ENCODE measurements around the gene GUCA2A. TPM values are rescaled to one million over a fixed set of nuclear protein-coding genes. Genes with fewer than 3 reads are reported as not detected.

The GUCA2A gene
- total and polyA plus RNA-seq, 8 donors, result 1.8 to 3.1 TPM; not detected in 6

DNA sequence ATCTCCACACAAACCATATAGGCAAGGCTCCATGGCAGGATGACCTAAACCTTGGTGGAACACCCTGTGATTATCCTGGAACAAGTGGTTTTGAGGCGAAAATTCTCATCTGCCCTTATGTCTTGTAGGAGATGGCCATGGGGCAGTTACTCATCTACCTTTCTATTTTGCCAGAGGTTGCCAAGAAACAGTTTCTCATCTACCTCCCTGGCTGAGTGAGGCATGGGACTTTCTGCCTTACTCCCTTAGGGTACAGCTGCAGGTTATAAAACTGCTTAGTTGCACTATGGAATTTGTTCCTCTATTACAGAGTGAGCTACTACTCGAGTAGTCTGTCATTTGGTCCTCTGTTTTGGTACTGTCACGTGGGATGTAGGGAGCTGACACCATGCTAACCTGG lies 31.3 kb upstream of the GUCA2A start:
- no peak overlapping the region for H3K27ac ChIP-seq
- no peaks in the 10 kb centered on the region for H3K9me3 ChIP-seq
- WGBS, 5 donors, result 96 to 100% (median 98%) methylated on average over 3 of the region's 3 CpGs
- intact Hi-C loops (cut with DNase I; ENCODE audit: low total_unique reads), result no loop called here
- no peak overlapping the region for H3K4me3 ChIP-seq
- DNase-seq, result no peak
- TF ChIP-seq EP300 (IDR thresholded peaks at IDR 0.05) (no peak), POLR2A (IDR thresholded peaks at IDR 0.05) (no peak), POLR2AphosphoS5 (IDR thresholded peaks at IDR 0.05) (no peak)
- TF ChIP-seq, protein P1, sequence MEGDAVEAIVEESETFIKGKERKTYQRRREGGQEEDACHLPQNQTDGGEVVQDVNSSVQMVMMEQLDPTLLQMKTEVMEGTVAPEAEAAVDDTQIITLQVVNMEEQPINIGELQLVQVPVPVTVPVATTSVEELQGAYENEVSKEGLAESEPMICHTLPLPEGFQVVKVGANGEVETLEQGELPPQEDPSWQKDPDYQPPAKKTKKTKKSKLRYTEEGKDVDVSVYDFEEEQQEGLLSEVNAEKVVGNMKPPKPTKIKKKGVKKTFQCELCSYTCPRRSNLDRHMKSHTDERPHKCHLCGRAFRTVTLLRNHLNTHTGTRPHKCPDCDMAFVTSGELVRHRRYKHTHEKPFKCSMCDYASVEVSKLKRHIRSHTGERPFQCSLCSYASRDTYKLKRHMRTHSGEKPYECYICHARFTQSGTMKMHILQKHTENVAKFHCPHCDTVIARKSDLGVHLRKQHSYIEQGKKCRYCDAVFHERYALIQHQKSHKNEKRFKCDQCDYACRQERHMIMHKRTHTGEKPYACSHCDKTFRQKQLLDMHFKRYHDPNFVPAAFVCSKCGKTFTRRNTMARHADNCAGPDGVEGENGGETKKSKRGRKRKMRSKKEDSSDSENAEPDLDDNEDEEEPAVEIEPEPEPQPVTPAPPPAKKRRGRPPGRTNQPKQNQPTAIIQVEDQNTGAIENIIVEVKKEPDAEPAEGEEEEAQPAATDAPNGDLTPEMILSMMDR (IDR thresholded peaks at IDR 0.05), result no peak
- peaks cover 0 to 6% (median 0%) of the 10 kb centered on the region in 4 donors for H3K4me1 ChIP-seq
- H3K27me3 ChIP-seq, result no peaks in the 10 kb centered on the region
- peaks cover 20 to 76% (median 66%) of the 10 kb centered on the region in 4 donors for H3K36me3 ChIP-seq

DNA sequence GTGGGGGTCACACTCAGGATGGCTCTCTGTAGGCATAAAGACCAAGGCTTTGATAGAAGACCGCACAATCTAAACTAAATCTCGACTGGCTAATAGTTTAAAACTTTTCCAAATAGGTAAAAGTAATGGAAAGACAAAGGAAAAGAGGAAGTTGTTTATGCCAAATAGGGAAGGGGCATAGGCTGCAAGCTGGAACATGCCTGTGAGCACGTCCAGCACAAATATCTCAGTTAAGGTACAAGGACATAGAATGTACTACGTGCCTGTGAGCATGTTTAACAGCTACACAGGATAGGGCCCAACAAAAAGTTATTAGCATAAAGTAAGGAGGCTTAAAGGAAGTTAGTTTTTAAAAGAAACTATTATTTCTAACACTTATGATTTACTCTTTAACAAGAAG lies 27.6 kb upstream of the GUCA2A start:
- 86 to 94% (median 90%) methylated on average over 4 of the region's 4 CpGs for WGBS, 5 donors
- no peaks in the 10 kb centered on the region for H3K9me3 ChIP-seq
- peaks cover 20 to 89% (median 85%) of the 10 kb centered on the region in 4 donors for H3K36me3 ChIP-seq
- intact Hi-C loops (cut with DNase I; ENCODE audit: low total_unique reads), result no loop called here
- no peak overlapping the region for H3K4me3 ChIP-seq
- no peak for DNase-seq
- H3K27ac ChIP-seq, result no peak overlapping the region
- no peaks in the 10 kb centered on the region for H3K4me1 ChIP-seq
- no peaks in the 10 kb centered on the region for H3K27me3 ChIP-seq
- TF ChIP-seq, protein P1 (IDR thresholded peaks at IDR 0.05), result no peak
- TF ChIP-seq POLR2AphosphoS5 (IDR thresholded peaks at IDR 0.05) (no peak), POLR2A (IDR thresholded peaks at IDR 0.05) (no peak)

DNA sequence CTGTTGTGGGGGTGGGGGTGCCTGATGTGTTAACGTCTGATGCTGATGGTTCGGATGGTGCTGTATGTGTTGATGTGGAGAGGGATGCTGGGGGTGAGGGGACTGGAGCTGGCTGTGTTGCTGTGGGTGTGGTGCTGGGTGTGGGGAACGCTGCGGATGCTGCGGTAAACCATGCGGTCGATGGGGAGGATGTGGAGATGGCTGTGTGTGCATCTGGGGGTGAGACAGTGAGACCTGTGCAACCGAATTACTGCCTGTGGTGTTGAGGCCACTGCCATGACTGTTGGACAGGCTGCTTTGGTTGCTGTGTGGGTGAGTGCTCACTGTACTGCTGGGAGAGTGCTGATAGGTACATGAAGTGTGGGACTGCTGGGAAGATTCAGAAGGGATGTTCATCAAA lies 26.8 kb upstream of the GUCA2A start:
- Histone ChIP-seq H3K27ac (no peak overlapping the region), H3K4me1 (no peaks in the 10 kb centered on the region), H3K9me3 (no peaks in the 10 kb centered on the region), H3K27me3 (no peaks in the 10 kb centered on the region), H3K4me3 (no peak overlapping the region), H3K36me3 (peaks cover 20 to 89% (median 85%) of the 10 kb centered on the region in 4 donors)
- intact Hi-C loops (cut with DNase I; ENCODE audit: low total_unique reads), result no loop called here
- DNase-seq, result no peak
- WGBS, 5 donors, result 94 to 98% (median 95%) methylated on average over 8 of the region's 8 CpGs
- TF ChIP-seq POLR2A (IDR thresholded peaks at IDR 0.05) (no peak), POLR2AphosphoS5 (IDR thresholded peaks at IDR 0.05) (no peak), EP300 (IDR thresholded peaks at IDR 0.05) (no peak)
- TF ChIP-seq, protein P1 (IDR thresholded peaks at IDR 0.05), result no peak

DNA sequence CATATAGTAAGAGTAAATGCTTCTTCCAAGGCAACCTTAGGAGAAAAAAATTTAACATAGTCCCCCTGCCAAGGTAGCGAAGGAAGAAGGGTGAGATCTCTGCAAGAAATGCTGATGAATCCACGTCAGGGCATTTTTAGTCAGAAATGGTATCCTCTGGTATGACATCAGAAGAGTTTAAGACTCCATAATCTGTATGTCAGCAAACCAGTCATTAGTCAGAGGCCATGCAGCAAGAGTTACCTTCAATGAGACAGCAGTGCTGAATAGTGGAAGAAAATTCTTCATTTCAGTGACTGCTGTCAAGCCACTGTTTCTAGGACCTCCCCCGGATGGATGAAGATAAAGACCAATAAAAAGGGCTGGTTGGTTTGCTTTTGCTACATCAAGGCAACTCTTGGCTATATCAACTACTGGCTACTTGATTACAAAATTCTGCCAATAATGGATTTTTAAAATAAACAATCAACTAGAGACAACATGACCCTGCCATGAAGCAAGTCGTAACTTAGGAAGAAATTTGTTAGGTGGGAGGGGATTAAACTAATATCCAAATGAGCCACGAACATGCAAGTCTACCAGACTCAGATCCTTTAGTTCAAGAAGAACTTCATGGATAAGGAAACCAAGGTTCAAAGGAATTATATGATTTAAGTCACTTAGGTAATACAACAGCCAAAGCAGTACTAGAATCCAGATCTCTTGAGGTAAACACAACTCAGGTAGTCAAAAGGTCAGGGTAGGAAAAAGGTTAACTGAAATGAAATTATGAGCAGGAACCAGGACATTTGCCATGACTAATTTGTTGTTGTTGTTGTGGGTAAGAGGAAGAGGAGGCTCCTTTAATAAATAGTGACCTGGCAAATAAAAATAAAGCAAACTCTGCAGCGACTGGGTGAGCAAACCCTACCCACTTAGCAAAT lies 25.6 kb upstream of the GUCA2A start:
- H3K36me3 ChIP-seq, result peaks cover 17 to 90% (median 81%) of the 10 kb centered on the region in 4 donors

DNA sequence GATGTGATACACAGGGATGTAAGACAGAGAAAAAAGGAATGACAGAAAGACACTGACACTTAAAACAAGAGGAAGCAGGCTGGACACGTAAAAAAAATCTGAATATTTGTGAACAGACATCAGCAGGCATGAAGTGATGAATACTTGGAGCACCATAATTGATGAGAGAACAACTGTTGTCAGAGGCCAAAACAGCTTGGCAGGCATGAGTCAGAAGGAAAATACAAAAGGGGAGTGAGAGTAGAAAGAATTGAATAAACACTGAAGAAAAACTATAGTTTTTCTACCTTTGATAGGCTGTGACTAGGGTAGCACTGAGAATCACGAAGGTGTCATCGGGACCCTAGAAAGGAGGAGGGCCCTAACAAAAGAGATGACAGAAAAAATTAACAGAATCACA lies 21.6 kb upstream of the GUCA2A start:
- intact Hi-C loops (cut with DNase I; ENCODE audit: low total_unique reads), result no loop called here
- H3K9me3 ChIP-seq, result no peaks in the 10 kb centered on the region
- H3K27ac ChIP-seq, result no peak overlapping the region
- H3K4me1 ChIP-seq, result no peaks in the 10 kb centered on the region
- DNase-seq, result no peak
- WGBS, 5 donors, result 86 to 91% (median 89%) methylated on average over 3 of the region's 3 CpGs
- H3K27me3 ChIP-seq, result no peaks in the 10 kb centered on the region
- TF ChIP-seq POLR2AphosphoS5 (IDR thresholded peaks at IDR 0.05) (no peak), POLR2A (IDR thresholded peaks at IDR 0.05) (no peak), EP300 (IDR thresholded peaks at IDR 0.05) (no peak)
- TF ChIP-seq, protein P1 (IDR thresholded peaks at IDR 0.05), result no peak
- H3K36me3 ChIP-seq, result peaks cover 5 to 95% (median 84%) of the 10 kb centered on the region in 4 donors
- no peak overlapping the region for H3K4me3 ChIP-seq

More for the DNA sequence above, 25.6 kb upstream of the GUCA2A start:
- H3K4me3 ChIP-seq, result no peak overlapping the region
- intact Hi-C loops (cut with DNase I; ENCODE audit: low total_unique reads), result no loop called here
- no peak overlapping the region for H3K27ac ChIP-seq
- H3K27me3 ChIP-seq, result no peaks in the 10 kb centered on the region
- no peaks in the 10 kb centered on the region for H3K9me3 ChIP-seq
- TF ChIP-seq POLR2A (IDR thresholded peaks at IDR 0.05) (no peak), EP300 (IDR thresholded peaks at IDR 0.05) (no peak)
- no peak for DNase-seq
- 79 to 90% (median 85%) methylated on average over 6 of the region's 6 CpGs for WGBS, 5 donors
- no peaks in the 10 kb centered on the region for H3K4me1 ChIP-seq
